SU-DHL-6 (cell line): ENCODE results near the gene RAP1GAP2.

Experiments
- EZH2phosphoT487 ChIP-seq: fragments of 200-600 bp; sonication (generic), shearing (Covaris generic); conservative IDR thresholded peaks from 2 replicates; pipeline ENCODE4 v1.6.1; 2018; ENCODE audit warnings: mild to moderate bottlenecking, antibody characterized with exemption, low read length, moderate library complexity, mixed read lengths
- TF ChIP-seq, protein P1 (sequence below): fragments of 200-600 bp; sonication (generic); IDR thresholded peaks from one replicate; pipeline ENCODE4 v1.5.1; 2017; ENCODE audit warnings: antibody characterized with exemption, mild to moderate bottlenecking, low read length, moderate library complexity; ENCODE audit not compliant: insufficient read depth, poor library complexity, severe bottlenecking

DNA sequence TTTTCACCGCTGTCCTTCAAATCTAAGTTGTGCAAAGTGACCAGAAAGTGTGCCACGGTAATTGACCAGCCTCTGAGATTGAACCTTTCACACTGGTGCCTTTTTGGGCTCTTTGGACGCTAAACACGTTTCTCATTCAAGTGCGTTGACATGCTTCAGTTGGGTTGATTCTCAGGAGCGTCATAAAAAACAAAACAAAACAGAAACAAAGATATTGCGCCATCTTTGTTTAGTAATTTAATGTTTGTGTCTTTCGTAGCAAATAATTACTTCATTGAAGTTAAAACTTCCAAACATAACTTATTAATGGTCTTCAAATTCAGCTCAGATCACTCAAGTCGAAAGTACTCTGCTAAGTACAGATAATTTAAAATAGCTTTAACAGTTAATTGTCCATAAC is 187.0 kb downstream of the RAP1GAP2 start:
- TF ChIP-seq, protein P1, sequence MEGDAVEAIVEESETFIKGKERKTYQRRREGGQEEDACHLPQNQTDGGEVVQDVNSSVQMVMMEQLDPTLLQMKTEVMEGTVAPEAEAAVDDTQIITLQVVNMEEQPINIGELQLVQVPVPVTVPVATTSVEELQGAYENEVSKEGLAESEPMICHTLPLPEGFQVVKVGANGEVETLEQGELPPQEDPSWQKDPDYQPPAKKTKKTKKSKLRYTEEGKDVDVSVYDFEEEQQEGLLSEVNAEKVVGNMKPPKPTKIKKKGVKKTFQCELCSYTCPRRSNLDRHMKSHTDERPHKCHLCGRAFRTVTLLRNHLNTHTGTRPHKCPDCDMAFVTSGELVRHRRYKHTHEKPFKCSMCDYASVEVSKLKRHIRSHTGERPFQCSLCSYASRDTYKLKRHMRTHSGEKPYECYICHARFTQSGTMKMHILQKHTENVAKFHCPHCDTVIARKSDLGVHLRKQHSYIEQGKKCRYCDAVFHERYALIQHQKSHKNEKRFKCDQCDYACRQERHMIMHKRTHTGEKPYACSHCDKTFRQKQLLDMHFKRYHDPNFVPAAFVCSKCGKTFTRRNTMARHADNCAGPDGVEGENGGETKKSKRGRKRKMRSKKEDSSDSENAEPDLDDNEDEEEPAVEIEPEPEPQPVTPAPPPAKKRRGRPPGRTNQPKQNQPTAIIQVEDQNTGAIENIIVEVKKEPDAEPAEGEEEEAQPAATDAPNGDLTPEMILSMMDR = no peak
- TF ChIP-seq EZH2phosphoT487 = no peak
